BE2C (cell line): ENCODE data around the gene HELT.

ENCODE experiments used
- DNase-seq: peaks from one replicate; pipeline ENCODE4 v3.0.0-alpha.2; 2020
- H3K27me3 ChIP-seq: fragments of 250-450 bp; sonication (Bioruptor Pico); 2 replicates; pipeline ENCODE4 v1.5.1; 2020; ENCODE audit warnings: mild to moderate bottlenecking
- H3K36me3 ChIP-seq: fragments of 250-450 bp; sonication (Bioruptor Pico); 2 replicates; pipeline ENCODE4 v1.5.1; 2020; ENCODE audit warnings: mild to moderate bottlenecking
- H3K4me1 ChIP-seq: fragments of 250-450 bp; sonication (Bioruptor Pico); 2 replicates; pipeline ENCODE4 v1.5.1; 2020
- H3K4me3 ChIP-seq: 2 replicates; pipeline ENCODE4 v1.5.1; 2011; ENCODE audit warnings: low read depth, low read length
- H3K9me3 ChIP-seq: fragments of 250-450 bp; sonication (Bioruptor Pico); 2 replicates; pipeline ENCODE4 v1.5.1; 2020
- CTCF ChIP-seq: IDR thresholded peaks from 2 replicates; pipeline ENCODE4 v1.5.1; 2012; ENCODE audit warnings: mild to moderate bottlenecking, low read depth, low read length

The HELT gene

GRCh38 chr4:185033950-185034349 lies 15.7 kb downstream of the HELT start:
- no peak overlapping the region for H3K4me3 ChIP-seq
- no peaks in the 10 kb centered on the region for H3K36me3 ChIP-seq
- no peaks in the 10 kb centered on the region for H3K9me3 ChIP-seq
- DNase-seq = no peak
- H3K4me1 ChIP-seq = no peaks in the 10 kb centered on the region
- TF ChIP-seq CTCF = no peak
- peaks cover 32% of the 10 kb centered on the region for H3K27me3 ChIP-seq

- Histone ChIP-seq H3K9me3 (no peaks in the 10 kb centered on the region), H3K4me3 (no peak overlapping the region), H3K27me3 (peaks cover 25% of the 10 kb centered on the region), H3K36me3 (no peaks in the 10 kb centered on the region), H3K4me1 (no peaks in the 10 kb centered on the region)
- TF ChIP-seq CTCF = no peak
- no peak for DNase-seq
Observed at GRCh38 chr4:185035284-185035683, 17.0 kb downstream of the HELT start.

GRCh38 chr4:185036019-185036418 lies 17.7 kb downstream of the HELT start:
- peaks cover 21% of the 10 kb centered on the region for H3K27me3 ChIP-seq
- no peak for DNase-seq
- no peak overlapping the region for H3K4me3 ChIP-seq
- H3K9me3 ChIP-seq = no peaks in the 10 kb centered on the region
- no peaks in the 10 kb centered on the region for H3K36me3 ChIP-seq
- H3K4me1 ChIP-seq = no peaks in the 10 kb centered on the region
- TF ChIP-seq CTCF = no peak

- DNase-seq = no peak
- Histone ChIP-seq H3K36me3 (no peaks in the 10 kb centered on the region), H3K27me3 (peaks cover 16% of the 10 kb centered on the region), H3K4me3 (no peak overlapping the region), H3K9me3 (no peaks in the 10 kb centered on the region), H3K4me1 (no peaks in the 10 kb centered on the region)
- no peak; the same call in 1 of the 2 replicates for TF ChIP-seq CTCF
Observed at GRCh38 chr4:185036842-185037241, 18.6 kb downstream of the HELT start.

- DNase-seq = peak; percentile 64
- Histone ChIP-seq H3K27me3 (no peaks in the 10 kb centered on the region), H3K4me3 (peak overlapping the region; percentile 51)
Observed at GRCh38 chr4:185039508-185040273, 21.4 kb downstream of the HELT start.

More at GRCh38 chr4:185039508-185040273, 21.4 kb downstream of the HELT start:
- Histone ChIP-seq H3K36me3 (no peaks in the 10 kb centered on the region), H3K4me1 (no peaks in the 10 kb centered on the region), H3K9me3 (no peaks in the 10 kb centered on the region)
- peak; percentile 89 for TF ChIP-seq CTCF
